Adrenal gland (tissue), 5 donors: Measurements from ENCODE around the gene HERC5.

ENCODE experiments used
- POLR2A ChIP-seq, 2 donors: fragments of 450-650 bp; IDR thresholded peaks; one replicate each; pipeline ENCODE4 v1.6.1; 2017; ENCODE audit warnings: antibody characterized with exemption in 2 of 2, mild to moderate bottlenecking in 2 of 2, moderate library complexity in 1 of 2
- TF ChIP-seq, protein P1 (sequence below), 6 experiments: fragments of 450-650 bp in 4 of 6; fragments of 200-600 bp in 2 of 6; sonication (generic) in 1 of 6; IDR thresholded peaks; 1 replicate in 5 of 6; 2 replicates in 1 of 6; pipeline versions ENCODE4 v1.5.1 to v1.8.0; 2016 to 2021; ENCODE audit warnings: antibody characterized with exemption in 6 of 6, mild to moderate bottlenecking in 2 of 6, moderate library complexity in 1 of 6
- donor health status: DM: no; HTN: no; CAD: no.

DNA sequence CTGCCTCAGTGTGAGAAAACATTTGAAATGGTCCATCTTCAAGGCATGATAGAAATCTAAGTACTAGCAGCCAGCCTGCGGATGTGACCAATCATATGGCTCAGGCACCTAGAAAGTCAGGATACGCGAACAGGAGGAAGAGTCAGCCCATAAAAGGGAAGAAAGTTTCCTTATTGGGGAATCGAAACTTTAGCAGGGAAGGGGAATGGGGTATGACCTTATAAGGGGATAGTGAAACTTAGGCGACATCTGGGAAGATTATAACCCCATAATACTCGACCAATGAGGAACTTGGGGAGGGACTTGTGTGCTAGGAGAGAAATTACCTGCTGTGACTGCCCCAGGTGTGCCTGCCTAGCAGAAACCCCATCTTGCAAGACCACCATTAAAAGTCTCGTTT, 92.9 kb downstream of the HERC5 start:
- TF ChIP-seq, protein P1, sequence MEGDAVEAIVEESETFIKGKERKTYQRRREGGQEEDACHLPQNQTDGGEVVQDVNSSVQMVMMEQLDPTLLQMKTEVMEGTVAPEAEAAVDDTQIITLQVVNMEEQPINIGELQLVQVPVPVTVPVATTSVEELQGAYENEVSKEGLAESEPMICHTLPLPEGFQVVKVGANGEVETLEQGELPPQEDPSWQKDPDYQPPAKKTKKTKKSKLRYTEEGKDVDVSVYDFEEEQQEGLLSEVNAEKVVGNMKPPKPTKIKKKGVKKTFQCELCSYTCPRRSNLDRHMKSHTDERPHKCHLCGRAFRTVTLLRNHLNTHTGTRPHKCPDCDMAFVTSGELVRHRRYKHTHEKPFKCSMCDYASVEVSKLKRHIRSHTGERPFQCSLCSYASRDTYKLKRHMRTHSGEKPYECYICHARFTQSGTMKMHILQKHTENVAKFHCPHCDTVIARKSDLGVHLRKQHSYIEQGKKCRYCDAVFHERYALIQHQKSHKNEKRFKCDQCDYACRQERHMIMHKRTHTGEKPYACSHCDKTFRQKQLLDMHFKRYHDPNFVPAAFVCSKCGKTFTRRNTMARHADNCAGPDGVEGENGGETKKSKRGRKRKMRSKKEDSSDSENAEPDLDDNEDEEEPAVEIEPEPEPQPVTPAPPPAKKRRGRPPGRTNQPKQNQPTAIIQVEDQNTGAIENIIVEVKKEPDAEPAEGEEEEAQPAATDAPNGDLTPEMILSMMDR (IDR thresholded peaks at IDR 0.05), result no peak
- no peak for TF ChIP-seq POLR2A (IDR thresholded peaks at IDR 0.05)
